GM12872 (cell line): ENCODE data around the gene TLDC2.

Experiments
- TF ChIP-seq, protein P1 (sequence below): IDR thresholded peaks from 3 replicates; pipeline ENCODE4 v1.5.1; 2011; ENCODE audit warnings: low read depth, mild to moderate bottlenecking, low read length, moderate library complexity; ENCODE audit not compliant: insufficient read depth

Gene TLDC2

DNA sequence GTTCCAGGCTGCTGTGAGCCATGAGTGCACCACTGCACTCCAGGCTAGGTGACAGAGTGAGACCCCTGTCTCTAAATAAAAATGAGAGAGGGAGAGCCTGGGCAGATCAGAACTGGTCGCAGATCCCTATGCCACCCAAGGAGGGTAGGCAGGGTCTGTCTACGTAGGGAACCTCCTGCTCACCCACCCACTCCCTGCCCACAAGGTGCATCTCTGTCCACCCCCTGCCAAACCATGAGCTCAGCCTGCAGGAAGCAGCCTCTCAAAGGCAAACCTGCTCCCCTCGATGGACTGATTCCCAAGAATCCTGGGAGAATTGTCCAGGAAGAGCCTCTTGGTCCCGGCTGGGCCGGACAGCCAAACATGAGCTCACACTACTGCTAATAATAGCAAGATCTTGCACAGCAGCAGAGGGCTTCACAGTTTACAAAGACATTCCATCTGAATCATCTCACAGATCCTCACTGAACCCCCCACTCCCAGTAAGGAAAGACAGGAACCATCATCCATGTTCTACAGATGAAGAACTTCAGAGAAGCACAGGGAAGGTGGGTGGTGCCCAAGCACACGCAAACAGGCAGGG lies 27.8 kb upstream of the TLDC2 start:
- TF ChIP-seq, protein P1, sequence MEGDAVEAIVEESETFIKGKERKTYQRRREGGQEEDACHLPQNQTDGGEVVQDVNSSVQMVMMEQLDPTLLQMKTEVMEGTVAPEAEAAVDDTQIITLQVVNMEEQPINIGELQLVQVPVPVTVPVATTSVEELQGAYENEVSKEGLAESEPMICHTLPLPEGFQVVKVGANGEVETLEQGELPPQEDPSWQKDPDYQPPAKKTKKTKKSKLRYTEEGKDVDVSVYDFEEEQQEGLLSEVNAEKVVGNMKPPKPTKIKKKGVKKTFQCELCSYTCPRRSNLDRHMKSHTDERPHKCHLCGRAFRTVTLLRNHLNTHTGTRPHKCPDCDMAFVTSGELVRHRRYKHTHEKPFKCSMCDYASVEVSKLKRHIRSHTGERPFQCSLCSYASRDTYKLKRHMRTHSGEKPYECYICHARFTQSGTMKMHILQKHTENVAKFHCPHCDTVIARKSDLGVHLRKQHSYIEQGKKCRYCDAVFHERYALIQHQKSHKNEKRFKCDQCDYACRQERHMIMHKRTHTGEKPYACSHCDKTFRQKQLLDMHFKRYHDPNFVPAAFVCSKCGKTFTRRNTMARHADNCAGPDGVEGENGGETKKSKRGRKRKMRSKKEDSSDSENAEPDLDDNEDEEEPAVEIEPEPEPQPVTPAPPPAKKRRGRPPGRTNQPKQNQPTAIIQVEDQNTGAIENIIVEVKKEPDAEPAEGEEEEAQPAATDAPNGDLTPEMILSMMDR = no peak

DNA sequence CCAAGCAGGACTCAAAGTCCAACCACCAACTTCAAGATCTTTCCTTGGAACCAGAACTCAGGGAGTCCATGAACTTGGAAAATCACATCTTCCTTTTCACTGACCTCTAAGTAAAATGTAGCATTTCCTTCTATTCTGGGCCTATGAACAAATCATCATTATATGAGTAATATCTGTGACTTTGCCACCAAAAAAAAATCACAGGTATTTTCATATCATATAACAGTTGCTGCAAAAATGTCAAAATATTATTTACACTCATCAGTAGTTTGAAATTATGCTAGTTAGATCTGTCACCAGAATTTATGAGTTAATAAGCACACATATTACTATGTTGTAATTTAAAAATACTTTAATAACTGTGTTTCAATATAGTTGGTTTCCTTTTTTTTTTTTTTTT lies 27.3 kb upstream of the TLDC2 start:
- TF ChIP-seq, protein P1 = no peak

DNA sequence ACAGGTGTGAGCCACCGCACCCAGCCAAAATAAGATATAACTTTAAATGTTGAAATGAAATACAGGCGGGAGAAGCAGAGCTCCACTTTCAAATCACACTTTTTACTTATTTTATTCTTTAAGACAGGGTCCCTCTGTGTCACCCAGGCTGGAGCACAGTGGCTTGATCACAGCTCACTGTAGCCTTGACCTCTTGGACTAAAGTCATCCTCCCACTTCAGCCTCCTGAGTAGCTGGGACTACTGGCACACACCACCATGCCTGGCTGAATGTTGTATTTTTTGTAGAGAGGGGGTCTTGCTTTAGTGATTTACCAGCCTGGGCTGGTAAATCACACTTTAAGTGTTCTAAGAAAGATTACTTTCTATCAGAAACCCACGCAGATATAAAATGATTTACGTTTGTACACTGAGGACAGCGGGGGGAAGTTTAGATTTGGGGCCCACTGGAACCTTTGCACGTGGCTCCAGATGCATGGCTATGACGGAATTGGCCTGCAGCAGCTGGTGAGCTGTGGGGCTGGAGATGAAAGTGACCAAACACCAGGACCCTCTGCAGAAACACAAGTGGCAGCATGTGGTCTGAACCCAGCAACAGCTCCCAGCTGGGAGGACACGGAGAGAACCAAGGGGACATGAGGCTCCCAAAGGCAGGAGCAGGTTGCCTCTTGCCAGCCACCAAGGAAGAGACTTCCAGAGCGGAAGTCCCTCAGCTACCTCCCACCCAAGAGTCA lies 26.4 kb upstream of the TLDC2 start:
- TF ChIP-seq, protein P1 = no peak

DNA sequence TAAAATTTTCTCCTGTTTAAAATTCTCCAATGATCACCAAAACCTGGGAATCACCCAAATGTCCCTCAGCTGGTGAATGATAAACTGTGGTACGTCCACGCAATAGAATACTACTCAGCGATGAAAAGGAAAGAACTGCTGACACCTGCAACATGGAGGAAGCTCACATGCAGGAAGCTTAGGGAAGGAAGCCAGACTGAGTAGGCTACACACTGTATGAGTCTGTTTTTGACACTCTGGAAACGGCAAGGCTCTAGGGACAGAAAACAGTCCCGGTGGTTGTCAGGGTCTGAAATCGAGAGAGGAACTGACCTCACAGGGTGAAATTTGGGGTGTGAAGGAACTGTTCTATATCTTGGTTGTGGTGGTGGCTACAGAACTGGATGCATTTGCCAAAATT lies 25.2 kb upstream of the TLDC2 start:
- TF ChIP-seq, protein P1 = no peak

DNA sequence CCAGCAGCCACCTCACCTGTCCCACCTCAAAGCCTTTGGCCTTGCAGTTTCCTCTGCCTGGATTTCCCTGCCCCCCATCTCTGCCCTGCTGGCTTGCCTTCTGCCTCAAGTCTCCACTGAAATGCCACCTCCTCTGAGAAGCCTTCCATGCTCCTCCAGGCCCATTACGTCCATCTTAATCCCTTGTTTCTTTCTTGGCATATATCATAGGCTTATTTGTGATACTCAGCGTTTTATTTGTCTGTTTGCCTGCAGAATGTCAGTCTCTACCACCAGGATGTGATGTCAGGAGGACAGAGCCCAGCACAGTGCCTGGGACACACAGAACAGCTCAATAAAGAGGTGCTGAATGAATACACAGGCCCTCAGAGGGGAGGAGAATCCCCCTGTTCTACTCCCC lies 24.4 kb upstream of the TLDC2 start:
- TF ChIP-seq, protein P1 = no peak

DNA sequence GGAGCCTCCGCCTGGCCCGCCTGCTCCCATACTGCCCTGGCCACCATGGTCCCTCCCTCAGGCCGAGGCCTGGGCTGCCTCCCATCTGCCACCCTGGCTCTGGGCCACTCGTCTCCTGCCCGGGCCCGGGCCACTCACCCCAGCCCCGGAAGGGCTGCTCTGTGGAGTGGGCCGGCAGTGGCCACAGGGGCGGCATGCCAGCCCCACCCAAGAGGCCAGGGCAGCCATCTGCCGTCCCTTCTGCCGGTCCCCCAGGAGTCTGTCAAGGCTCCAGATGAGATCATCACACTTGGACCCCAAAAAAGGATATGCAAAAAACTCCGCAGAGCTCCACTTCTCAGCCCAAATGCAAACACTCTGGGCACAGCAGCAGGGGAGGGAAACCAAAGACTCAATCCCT lies 23.8 kb upstream of the TLDC2 start:
- TF ChIP-seq, protein P1 = no peak

DNA sequence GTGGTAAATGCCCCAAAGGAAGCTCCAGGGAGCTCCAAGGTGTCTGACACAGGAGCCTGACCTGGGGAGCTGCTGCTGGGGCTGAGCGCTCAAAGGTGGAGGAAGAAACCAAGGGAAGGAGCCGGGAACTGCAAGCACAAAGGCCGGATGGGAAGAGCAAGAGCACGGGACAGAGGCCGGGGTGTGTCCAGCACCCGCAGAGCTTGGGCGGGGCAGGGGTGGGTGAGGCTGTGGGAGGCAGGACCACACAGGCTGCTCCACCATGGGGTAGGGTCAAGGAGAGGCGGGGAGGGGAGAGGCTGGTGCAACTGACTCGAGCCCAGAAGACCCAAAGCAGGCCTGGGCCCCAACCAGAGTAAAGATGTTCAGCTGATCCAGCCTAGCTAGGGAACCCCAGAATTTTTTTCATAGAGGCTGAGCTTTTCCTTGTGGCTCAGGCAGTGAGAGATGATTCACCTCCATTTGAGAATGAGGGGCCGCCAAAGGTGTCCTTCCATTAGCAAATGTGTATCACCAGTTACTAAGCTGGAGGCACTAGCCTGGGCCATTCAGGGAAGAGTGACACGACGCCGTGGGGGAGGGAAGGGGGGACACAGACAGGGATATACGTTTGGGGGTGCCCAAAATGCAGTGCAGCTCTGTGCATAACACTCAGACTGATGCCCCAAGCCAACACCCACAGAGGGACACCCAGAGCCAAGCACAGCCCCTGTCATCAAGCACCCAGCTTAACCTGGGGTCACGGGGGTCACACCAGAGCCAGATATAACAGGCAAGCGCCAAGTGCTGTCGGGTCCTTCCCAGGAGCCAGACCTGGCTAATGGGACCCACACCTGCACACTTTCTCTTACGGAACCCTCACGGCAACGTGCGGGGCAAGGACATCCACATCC lies 21.3 kb upstream of the TLDC2 start:
- TF ChIP-seq, protein P1 = no peak
